WTC11 (cell line): ENCODE results near the gene CLMN. TPM values are rescaled to one million over a fixed set of nuclear protein-coding genes. Genes with fewer than 3 reads are reported as not detected.

Experiments
- ATAC-seq: fragments of 200-7000 bp; cut with Tn5 transposase; 2 replicates; pipeline ENCODE4 v1.10.0; 2021; ENCODE audit warnings: mild to moderate bottlenecking, moderate library complexity
- CTCF ChIA-PET: fragments of 300-600 bp; sonication (Branson Sonifier 250); formaldehyde crosslinking; loops from one replicate; lab custom pipeline; 2021; ENCODE audit warnings: antibody characterized with exemption; lab: Charles Lee
- POLR2A ChIA-PET: fragments of 350-600 bp; sonication (Branson Sonifier 250); formaldehyde crosslinking; loops from one replicate; lab custom pipeline; 2021; ENCODE audit warnings: antibody characterized with exemption; lab: Charles Lee
- DNase-seq: peaks from one replicate; pipeline ENCODE4 v3.0.0; 2021; ENCODE audit warnings: low spot score
- H3K27ac Mint-ChIP-seq: 2 replicates; pipeline ENCODE4 v1.8.0; 2021; ENCODE audit warnings: mixed read lengths
- H3K27me3 Mint-ChIP-seq: 2 replicates; pipeline ENCODE4 v1.8.0; 2021; ENCODE audit warnings: low read depth, mild to moderate bottlenecking, moderate library complexity, mixed read lengths
- H3K36me3 Mint-ChIP-seq: 2 replicates; pipeline ENCODE4 v1.8.0; 2021; ENCODE audit warnings: mixed read lengths
- H3K4me1 Mint-ChIP-seq: 2 replicates; pipeline ENCODE4 v1.8.0; 2022; ENCODE audit warnings: mixed read lengths
- H3K4me3 Mint-ChIP-seq: 2 replicates; pipeline ENCODE4 v1.8.0; 2021; ENCODE audit warnings: mild to moderate bottlenecking, moderate library complexity, mixed read lengths
- H3K9me3 Mint-ChIP-seq: 2 replicates; pipeline ENCODE4 v1.8.0; 2021; ENCODE audit warnings: mixed read lengths
- AFF4 ChIP-seq: sonication (generic); formaldehyde crosslinking; IDR thresholded peaks from 2 replicates; pipeline ENCODE4 v1.8.1; 2023; ENCODE audit warnings: mild to moderate bottlenecking, missing genetic modification reagents, borderline replicate concordance
- E2F1 ChIP-seq: sonication (generic); formaldehyde crosslinking; IDR thresholded peaks from 2 replicates; pipeline ENCODE4 v1.8.0; 2022; ENCODE audit warnings: mild to moderate bottlenecking, missing genetic modification reagents
- ESRRA ChIP-seq: sonication (generic); formaldehyde crosslinking; IDR thresholded peaks from 2 replicates; pipeline ENCODE4 v1.8.1; 2022; ENCODE audit warnings: mild to moderate bottlenecking, missing genetic modification reagents, borderline replicate concordance
- IRF2 ChIP-seq: sonication (generic); formaldehyde crosslinking; IDR thresholded peaks from 2 replicates; pipeline ENCODE4 v1.8.0; 2022; ENCODE audit warnings: low read depth, missing genetic modification reagents, borderline replicate concordance
- NFYB ChIP-seq: sonication (generic); formaldehyde crosslinking; conservative IDR thresholded peaks from 2 replicates; pipeline ENCODE4 v1.8.0; 2022; ENCODE audit warnings: low read depth, missing genetic modification reagents
- NR2C2 ChIP-seq: sonication (generic); formaldehyde crosslinking; IDR thresholded peaks from 2 replicates; pipeline ENCODE4 v1.8.0; 2022; ENCODE audit warnings: mild to moderate bottlenecking, missing genetic modification reagents
- PRDM15 ChIP-seq: sonication (generic); formaldehyde crosslinking; IDR thresholded peaks from 2 replicates; pipeline ENCODE4 v1.8.0; 2022; ENCODE audit warnings: missing genetic modification reagents
- ZMAT4 ChIP-seq: fragments of 250-450 bp; sonication (Bioruptor Pico); IDR thresholded peaks from 2 replicates; pipeline ENCODE4 v1.9.0; 2021; ENCODE audit warnings: mild to moderate bottlenecking
- ZNF138 ChIP-seq: sonication (generic); formaldehyde crosslinking; conservative IDR thresholded peaks from 2 replicates; pipeline ENCODE4 v1.8.1; 2022; ENCODE audit warnings: mild to moderate bottlenecking, moderate library complexity, missing genetic modification reagents
- ZNF232 ChIP-seq: sonication (generic); formaldehyde crosslinking; IDR thresholded peaks from 2 replicates; pipeline ENCODE4 v1.8.0; 2022; ENCODE audit warnings: mild to moderate bottlenecking, missing genetic modification reagents
- ZNF416 ChIP-seq: fragments of 250-450 bp; sonication (Bioruptor Pico); IDR thresholded peaks from 2 replicates; pipeline ENCODE4 v1.9.0; 2021; ENCODE audit warnings: mild to moderate bottlenecking, inconsistent platforms
- ZNF423 ChIP-seq: fragments of 250-450 bp; sonication (Bioruptor Pico); IDR thresholded peaks from 2 replicates; pipeline ENCODE4 v2.1.2; 2022; ENCODE audit warnings: mild to moderate bottlenecking, moderate library complexity
- ZNF512 ChIP-seq: sonication (generic); formaldehyde crosslinking; IDR thresholded peaks from 2 replicates; pipeline ENCODE4 v1.8.1; 2022; ENCODE audit warnings: missing genetic modification reagents, borderline replicate concordance
- total RNA-seq: library from RNA; stranded (reverse); gene quantifications from 3 replicates; pipeline ENCODE4 v1.2.3, GENCODE V29; 2021

The CLMN gene
- total RNA-seq, 1 experiment from 2014 or later = 12.2 TPM

- Mint-ChIP-seq H3K27ac (no peak overlapping the region), H3K4me1 (peaks cover 38% of the 10 kb centered on the region)
These were observed 41.1 kb upstream of the CLMN start for GRCh38 chr14:95360828-95361227.

More at GRCh38 chr14:95360828-95361227, 41.1 kb upstream of the CLMN start:
- Mint-ChIP-seq H3K27me3 (peaks cover 15% of the 10 kb centered on the region), H3K36me3 (no peaks in the 10 kb centered on the region), H3K4me3 (no peak overlapping the region), H3K9me3 (no peaks in the 10 kb centered on the region)
- DNase-seq (peak; percentile 34), ATAC-seq (no peak)
- ChIA-PET POLR2A (interaction anchor here (1.1 kb wide), 1 partner anchor 14 kb away, joined by 3 read pairs; no protein-coding TSS in a partner anchor), CTCF (interaction anchor here (0.5 to 3.7 kb wide), 22 partner anchors 9 to 645 kb away, joined by 3 to 42 read pairs (median 5); partner anchors contain the start of gene CLMN)
- TF ChIP-seq ZNF416 (CRISPR knock-in tag) = no peak
- TF ChIP-seq ZNF138 = no peak
- no peak for TF ChIP-seq ZNF232 (CRISPR knock-in tag)
- TF ChIP-seq ZMAT4 (CRISPR knock-in tag) = no peak
- no peak for TF ChIP-seq ZNF512
- no peak for TF ChIP-seq NFYB (CRISPR knock-in tag)
- no peak for TF ChIP-seq PRDM15
- no peak for TF ChIP-seq AFF4 (CRISPR knock-in tag)
- no peak for TF ChIP-seq NR2C2
- no peak for TF ChIP-seq E2F1 (CRISPR knock-in tag)
- TF ChIP-seq IRF2 (CRISPR knock-in tag) = no peak
- TF ChIP-seq ZNF423 (CRISPR knock-in tag) = no peak
- no peak for TF ChIP-seq ESRRA (CRISPR knock-in tag)
